ENCODE data around the gene NIFK. TPM values are rescaled to one million over a fixed set of nuclear protein-coding genes. Genes with fewer than 3 reads are reported as not detected.

The NIFK gene
- total and polyA plus RNA-seq, 2 experiments from 2014 or later = 53.6 to 54.6 TPM

DNA sequence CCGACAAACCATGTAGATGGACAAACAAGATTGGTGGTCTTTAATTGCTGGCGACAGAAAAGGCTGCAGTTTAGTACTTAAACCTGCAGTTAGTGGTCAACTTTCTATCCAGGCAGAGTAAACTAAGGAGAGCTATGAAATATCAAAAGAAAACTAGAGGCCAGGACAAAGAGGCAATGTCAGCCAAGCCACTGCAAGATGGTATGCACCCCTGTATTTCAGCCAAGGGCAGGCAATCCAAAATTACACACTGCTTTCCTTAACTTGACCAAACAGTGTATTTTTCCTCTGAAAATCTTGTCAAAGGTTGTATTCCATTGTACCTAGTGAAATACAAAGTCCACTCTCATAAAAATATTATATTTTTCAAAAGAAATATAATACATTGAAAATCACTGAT, 9.3 kb downstream of the NIFK start:
- peaks cover under 1% of the 10 kb centered on the region for H3K79me2 ChIP-seq
- H3K4me3 ChIP-seq = no peak overlapping the region
- no peak for DNase-seq (ENCODE audit: low spot score)
- TF ChIP-seq EZH2 (IDR thresholded peaks at IDR 0.05; ENCODE audit: borderline replicate concordance) = no peak
- no peak for TF ChIP-seq CTCF (IDR thresholded peaks at IDR 0.05; ENCODE audit: poor library complexity)
- no peak for TF ChIP-seq EZH2phosphoT487 (IDR thresholded peaks at IDR 0.05; ENCODE audit: low read depth, severe bottlenecking, unreplicated experiment)
- no peaks in the 10 kb centered on the region for H4K20me1 ChIP-seq (ENCODE audit: insufficient read depth, poor library complexity, severe bottlenecking)
- 100% methylated on average over 2 of the region's 2 CpGs for WGBS (ENCODE audit: low lambda C conversion rate, missing lambda C conversion rate)
- H3K4me1 ChIP-seq (ENCODE audit: insufficient read depth) = no peaks in the 10 kb centered on the region
- H3K36me3 ChIP-seq (replicated peaks; ENCODE audit: insufficient read depth, low read depth) = no peaks in the 10 kb centered on the region
- no peak overlapping the region for H3K27ac ChIP-seq
- H3K4me2 ChIP-seq = no peak overlapping the region
- H3K9me2 ChIP-seq (replicated peaks; ENCODE audit: insufficient read depth) = no peaks in the 10 kb centered on the region
- no peaks in the 10 kb centered on the region for H3K27me3 ChIP-seq
- H3K9me3 ChIP-seq (ENCODE audit: low read depth) = no peaks in the 10 kb centered on the region
- no peak overlapping the region for H2AFZ ChIP-seq

- Histone ChIP-seq H3K9me2 (replicated peaks; ENCODE audit: insufficient read depth) (no peaks in the 10 kb centered on the region), H3K4me1 (ENCODE audit: insufficient read depth) (no peaks in the 10 kb centered on the region), H4K20me1 (ENCODE audit: insufficient read depth, poor library complexity, severe bottlenecking) (no peaks in the 10 kb centered on the region), H3K4me2 (no peak overlapping the region), H3K27ac (no peak overlapping the region), H3K9me3 (ENCODE audit: low read depth) (no peaks in the 10 kb centered on the region), H2AFZ (no peak overlapping the region), H3K27me3 (no peaks in the 10 kb centered on the region), H3K4me3 (no peak overlapping the region), H3K79me2 (no peaks in the 10 kb centered on the region), H3K36me3 (replicated peaks; ENCODE audit: insufficient read depth, low read depth) (no peaks in the 10 kb centered on the region)
- no peak for DNase-seq (ENCODE audit: low spot score)
- no peak for TF ChIP-seq EZH2phosphoT487 (IDR thresholded peaks at IDR 0.05; ENCODE audit: low read depth, severe bottlenecking, unreplicated experiment)
- TF ChIP-seq CTCF (IDR thresholded peaks at IDR 0.05; ENCODE audit: poor library complexity) = no peak
- no peak for TF ChIP-seq EZH2 (IDR thresholded peaks at IDR 0.05; ENCODE audit: borderline replicate concordance)
- 89% methylated on average over 5 of the region's 5 CpGs for WGBS (ENCODE audit: low lambda C conversion rate, missing lambda C conversion rate)
Observed at GRCh38 chr2:121723316-121723715, 13.4 kb downstream of the NIFK start.

GRCh38 chr2:121722479-121722878, 14.2 kb downstream of the NIFK start:
- H3K79me2 ChIP-seq = no peaks in the 10 kb centered on the region
- no peak overlapping the region for H3K4me2 ChIP-seq
- no peaks in the 10 kb centered on the region for H3K9me3 ChIP-seq (ENCODE audit: low read depth)
- WGBS (ENCODE audit: low lambda C conversion rate, missing lambda C conversion rate) = 83% methylated on average over 5 of the region's 5 CpGs
- H3K4me3 ChIP-seq = no peak overlapping the region
- H2AFZ ChIP-seq = no peak overlapping the region
- no peaks in the 10 kb centered on the region for H3K27me3 ChIP-seq
- H4K20me1 ChIP-seq (ENCODE audit: insufficient read depth, poor library complexity, severe bottlenecking) = no peaks in the 10 kb centered on the region
- TF ChIP-seq EZH2 (IDR thresholded peaks at IDR 0.05; ENCODE audit: borderline replicate concordance) = no peak
- TF ChIP-seq CTCF (IDR thresholded peaks at IDR 0.05; ENCODE audit: poor library complexity) = no peak
- TF ChIP-seq EZH2phosphoT487 (IDR thresholded peaks at IDR 0.05; ENCODE audit: low read depth, severe bottlenecking, unreplicated experiment) = no peak
- no peak for DNase-seq (ENCODE audit: low spot score)
- no peaks in the 10 kb centered on the region for H3K9me2 ChIP-seq (replicated peaks; ENCODE audit: insufficient read depth)
- peak overlapping the region; percentile 32 for H3K27ac ChIP-seq
- H3K36me3 ChIP-seq (replicated peaks; ENCODE audit: insufficient read depth, low read depth) = no peaks in the 10 kb centered on the region
- H3K4me1 ChIP-seq (ENCODE audit: insufficient read depth) = no peaks in the 10 kb centered on the region

DNA sequence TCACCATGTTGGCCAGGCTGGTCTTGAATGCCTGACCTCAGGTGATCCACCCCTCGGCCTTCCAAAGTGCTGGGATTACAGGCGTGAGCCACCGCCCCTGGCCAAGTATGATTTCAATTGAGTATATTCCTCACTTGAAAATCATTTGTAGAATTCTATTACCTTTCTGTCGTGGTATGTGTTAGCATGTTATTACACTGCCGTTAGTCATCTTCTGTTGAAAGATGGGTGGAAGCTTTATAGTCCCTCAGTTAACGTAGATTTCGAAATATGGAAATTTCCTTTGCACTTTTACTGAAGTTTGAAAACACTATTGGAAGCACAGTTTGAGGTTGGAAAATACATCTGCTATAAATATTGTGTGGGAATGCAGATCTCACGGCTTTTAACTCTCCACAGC, 14.7 kb downstream of the NIFK start:
- H3K4me1 ChIP-seq (ENCODE audit: insufficient read depth) = no peaks in the 10 kb centered on the region
- no peaks in the 10 kb centered on the region for H3K9me3 ChIP-seq (ENCODE audit: low read depth)
- no peaks in the 10 kb centered on the region for H3K27me3 ChIP-seq
- H2AFZ ChIP-seq = no peak overlapping the region
- no peaks in the 10 kb centered on the region for H3K79me2 ChIP-seq
- H3K4me3 ChIP-seq = no peak overlapping the region
- H3K4me2 ChIP-seq = no peak overlapping the region
- H3K9me2 ChIP-seq (replicated peaks; ENCODE audit: insufficient read depth) = no peaks in the 10 kb centered on the region
- no peaks in the 10 kb centered on the region for H3K36me3 ChIP-seq (replicated peaks; ENCODE audit: insufficient read depth, low read depth)
- no peak for DNase-seq (ENCODE audit: low spot score)
- H4K20me1 ChIP-seq (ENCODE audit: insufficient read depth, poor library complexity, severe bottlenecking) = no peaks in the 10 kb centered on the region
- TF ChIP-seq CTCF (IDR thresholded peaks at IDR 0.05; ENCODE audit: poor library complexity) (no peak), EZH2 (IDR thresholded peaks at IDR 0.05; ENCODE audit: borderline replicate concordance) (no peak), EZH2phosphoT487 (IDR thresholded peaks at IDR 0.05; ENCODE audit: low read depth, severe bottlenecking, unreplicated experiment) (no peak)
- peak overlapping the region; percentile 32 for H3K27ac ChIP-seq
- 74% methylated on average over 8 of the region's 8 CpGs for WGBS (ENCODE audit: low lambda C conversion rate, missing lambda C conversion rate)

Measured in hepatocyte (in vitro differentiated cells).